Activated naive CD8-positive, alpha-beta T cell treated with anti-CD3 and anti-CD28 coated beads for 36 hours (primary cell): ENCODE data around the gene KRTAP5-7. TPM values are rescaled to one million over a fixed set of nuclear protein-coding genes. Genes with fewer than 3 reads are reported as not detected.
"Not testable (repeated sequence)": the region's sequence is repeated elsewhere in the genome, so short reads cannot be mapped to it uniquely, and the experiment has no call there.

Source experiments
- DNase-seq: peaks from one replicate; pipeline ENCODE4 v3.0.0; 2021
- H3K27ac Mint-ChIP-seq: one replicate; pipeline ENCODE4 v1.8.0; 2022; ENCODE audit warnings: mild to moderate bottlenecking, moderate library complexity, mixed read lengths
- H3K27me3 Mint-ChIP-seq: one replicate; pipeline ENCODE4 v1.8.0; 2022; ENCODE audit warnings: mild to moderate bottlenecking, mixed read lengths
- H3K36me3 Mint-ChIP-seq: one replicate; pipeline ENCODE4 v1.8.0; 2021; ENCODE audit warnings: mild to moderate bottlenecking, mixed read lengths
- H3K4me1 Mint-ChIP-seq: one replicate; pipeline ENCODE4 v1.8.0; 2021; ENCODE audit warnings: mixed read lengths
- H3K4me3 Mint-ChIP-seq: one replicate; pipeline ENCODE4 v1.8.0; 2022; ENCODE audit warnings: mild to moderate bottlenecking, moderate library complexity, mixed read lengths
- H3K9me3 Mint-ChIP-seq: one replicate; pipeline ENCODE4 v1.8.0; 2022; ENCODE audit warnings: mixed read lengths
- total RNA-seq, 2 experiments: library from RNA; stranded (reverse); gene quantifications; one replicate each; pipeline ENCODE4 v1.2.3, GENCODE V29; 2021

Gene KRTAP5-7
- total RNA-seq, 2 experiments from 2014 or later = not detected

- not testable (repeated sequence) for DNase-seq, H3K27me3 Mint-ChIP-seq, H3K4me3 Mint-ChIP-seq, H3K4me1 Mint-ChIP-seq, H3K36me3 Mint-ChIP-seq, H3K9me3 Mint-ChIP-seq, H3K27ac Mint-ChIP-seq
Measured at GRCh38 chr11:71537977-71538665, 11.1 kb downstream of the KRTAP5-7 start, which contains the start of gene KRTAP5-8. KRTAP5-8 (plus strand) TSS chr11:71538025; CDS start chr11:71538056, 31 bp downstream.

- H3K4me1 Mint-ChIP-seq = peaks cover 9% of the 10 kb centered on the region
- peaks cover 2% of the 10 kb centered on the region for H3K36me3 Mint-ChIP-seq
- H3K27me3 Mint-ChIP-seq = peaks cover 4% of the 10 kb centered on the region
- H3K9me3 Mint-ChIP-seq = peaks cover 9% of the 10 kb centered on the region
- no peak overlapping the region for H3K4me3 Mint-ChIP-seq
- no peak for DNase-seq
- no peak overlapping the region for H3K27ac Mint-ChIP-seq
Measured at GRCh38 chr11:71538666-71538990, 11.6 kb downstream of the KRTAP5-7 start.

GRCh38 chr11:71539017-71539416 is 11.9 kb downstream of the KRTAP5-7 start:
- peaks cover 2% of the 10 kb centered on the region for H3K36me3 Mint-ChIP-seq
- DNase-seq = no peak
- H3K9me3 Mint-ChIP-seq = peaks cover 9% of the 10 kb centered on the region
- H3K4me1 Mint-ChIP-seq = peaks cover 13% of the 10 kb centered on the region
- peaks cover 4% of the 10 kb centered on the region for H3K27me3 Mint-ChIP-seq
- H3K27ac Mint-ChIP-seq = no peak overlapping the region
- H3K4me3 Mint-ChIP-seq = no peak overlapping the region

- DNase-seq, H3K27ac Mint-ChIP-seq, H3K9me3 Mint-ChIP-seq, H3K36me3 Mint-ChIP-seq, H3K4me3 Mint-ChIP-seq, H3K27me3 Mint-ChIP-seq: not testable (repeated sequence)
- peaks cover 17% of the 10 kb centered on the region for H3K4me1 Mint-ChIP-seq
Measured at GRCh38 chr11:71539971-71540370, 12.9 kb downstream of the KRTAP5-7 start.

- H3K4me1 Mint-ChIP-seq = peaks cover 17% of the 10 kb centered on the region
- H3K27me3 Mint-ChIP-seq, DNase-seq, H3K4me3 Mint-ChIP-seq, H3K27ac Mint-ChIP-seq, H3K9me3 Mint-ChIP-seq, H3K36me3 Mint-ChIP-seq: not testable (repeated sequence)
Measured at GRCh38 chr11:71540521-71541304, 13.6 kb downstream of the KRTAP5-7 start.

- DNase-seq = no peak
- Mint-ChIP-seq H3K27ac (no peak overlapping the region), H3K4me1 (peaks cover 17% of the 10 kb centered on the region), H3K36me3 (peaks cover 2% of the 10 kb centered on the region), H3K4me3 (no peak overlapping the region), H3K9me3 (peaks cover 9% of the 10 kb centered on the region), H3K27me3 (peaks cover 3% of the 10 kb centered on the region)
Measured at GRCh38 chr11:71542382-71542781, 15.3 kb downstream of the KRTAP5-7 start.

- peaks cover 6% of the 10 kb centered on the region for H3K27me3 Mint-ChIP-seq
- H3K4me1 Mint-ChIP-seq = peaks cover 17% of the 10 kb centered on the region
- H3K36me3 Mint-ChIP-seq = peaks cover 2% of the 10 kb centered on the region
- DNase-seq = no peak
- H3K9me3 Mint-ChIP-seq = peaks cover 9% of the 10 kb centered on the region
- no peak overlapping the region for H3K27ac Mint-ChIP-seq
- no peak overlapping the region for H3K4me3 Mint-ChIP-seq
Measured at GRCh38 chr11:71542879-71543777, 16.1 kb downstream of the KRTAP5-7 start.

- Mint-ChIP-seq H3K9me3 (peaks cover 9% of the 10 kb centered on the region), H3K36me3 (peaks cover 2% of the 10 kb centered on the region), H3K27me3 (peaks cover 8% of the 10 kb centered on the region), H3K4me3 (no peak overlapping the region), H3K27ac (no peak overlapping the region), H3K4me1 (peaks cover 17% of the 10 kb centered on the region)
- no peak for DNase-seq
Measured at GRCh38 chr11:71543866-71544265, 16.8 kb downstream of the KRTAP5-7 start.

GRCh38 chr11:71544525-71545214 is 17.6 kb downstream of the KRTAP5-7 start:
- H3K27me3 Mint-ChIP-seq = peaks cover 10% of the 10 kb centered on the region
- H3K4me3 Mint-ChIP-seq = no peak overlapping the region

GRCh38 chr11:71545405-71545966 is 18.4 kb downstream of the KRTAP5-7 start:
- H3K4me3 Mint-ChIP-seq = no peak overlapping the region
- no peak for DNase-seq
- no peak overlapping the region for H3K27ac Mint-ChIP-seq
- H3K36me3 Mint-ChIP-seq = peaks cover 2% of the 10 kb centered on the region
- peaks cover 9% of the 10 kb centered on the region for H3K9me3 Mint-ChIP-seq
- H3K4me1 Mint-ChIP-seq = peaks cover 17% of the 10 kb centered on the region
- peaks cover 16% of the 10 kb centered on the region for H3K27me3 Mint-ChIP-seq

More at GRCh38 chr11:71544525-71545214, 17.6 kb downstream of the KRTAP5-7 start:
- Mint-ChIP-seq H3K4me1 (peaks cover 17% of the 10 kb centered on the region), H3K9me3 (peaks cover 9% of the 10 kb centered on the region), H3K36me3 (peaks cover 2% of the 10 kb centered on the region), H3K27ac (no peak overlapping the region)
- no peak for DNase-seq

- Mint-ChIP-seq H3K9me3 (no peaks in the 10 kb centered on the region), H3K27ac (no peak within 1 kb of the TSS), H3K27me3 (peaks cover 17% of the 10 kb centered on the region), H3K36me3 (no peaks in the 10 kb centered on the region), H3K4me3 (no peak within 1 kb of the TSS), H3K4me1 (peaks cover 18% of the 10 kb centered on the region)
- DNase-seq = no peak
Measured at GRCh38 chr11:71548120-71548519, 21.1 kb downstream of the KRTAP5-7 start, which contains the start of gene KRTAP5-9. KRTAP5-9 (plus strand) TSS chr11:71548420; CDS start chr11:71548658, 238 bp downstream.

- Mint-ChIP-seq H3K36me3 (no peaks in the 10 kb centered on the region), H3K4me3 (no peak overlapping the region), H3K4me1 (peaks cover 12% of the 10 kb centered on the region), H3K27me3 (peaks cover 17% of the 10 kb centered on the region), H3K27ac (no peak overlapping the region), H3K9me3 (no peaks in the 10 kb centered on the region)
- DNase-seq = no peak
Measured at GRCh38 chr11:71548716-71549151, 21.7 kb downstream of the KRTAP5-7 start.

GRCh38 chr11:71551711-71552110 is 24.6 kb downstream of the KRTAP5-7 start:
- Mint-ChIP-seq H3K27ac (no peak overlapping the region), H3K9me3 (no peaks in the 10 kb centered on the region), H3K4me1 (peaks cover 5% of the 10 kb centered on the region), H3K4me3 (no peak overlapping the region), H3K36me3 (no peaks in the 10 kb centered on the region), H3K27me3 (peaks cover 13% of the 10 kb centered on the region)
- no peak for DNase-seq

- Mint-ChIP-seq H3K4me1 (peaks cover 5% of the 10 kb centered on the region), H3K4me3 (no peak overlapping the region), H3K27ac (no peak overlapping the region), H3K36me3 (no peaks in the 10 kb centered on the region), H3K27me3 (peaks cover 17% of the 10 kb centered on the region), H3K9me3 (no peaks in the 10 kb centered on the region)
- no peak for DNase-seq
Measured at GRCh38 chr11:71554996-71555395, 27.9 kb downstream of the KRTAP5-7 start.
